Activated T-cell treated with anti-CD3 and anti-CD28 coated beads, Interleukin-2, amount 50 U/mL, for 4 hours (primary cell): ENCODE measurements around the gene BCL3. TPM values are rescaled to one million over a fixed set of nuclear protein-coding genes. Genes with fewer than 3 reads are reported as not detected.
A peak's percentile ranks its signal among the peaks of the same experiment; 100 is the strongest.

ENCODE experiments used
- ATAC-seq, 2 donors: fragments of 200-7000 bp; cut with Tn5 transposase; one replicate each; pipeline ENCODE4 v1.10.0; 2021
- DNase-seq: peaks from one replicate; pipeline ENCODE4 v3.0.0-alpha.2; 2020
- H3K27me3 Mint-ChIP-seq: one replicate; pipeline ENCODE4 v1.8.0; 2021; ENCODE audit warnings: low read depth, mixed read lengths
- H3K36me3 Mint-ChIP-seq: one replicate; pipeline ENCODE4 v1.8.0; 2022; ENCODE audit warnings: mixed read lengths; ENCODE audit not compliant: insufficient read depth
- H3K4me1 Mint-ChIP-seq: one replicate; pipeline ENCODE4 v1.8.0; 2021; ENCODE audit warnings: low read depth, mixed read lengths
- H3K4me3 Mint-ChIP-seq: one replicate; pipeline ENCODE4 v1.8.0; 2021; ENCODE audit warnings: mild to moderate bottlenecking, moderate library complexity, mixed read lengths
- H3K9me3 Mint-ChIP-seq: one replicate; pipeline ENCODE4 v1.8.0; 2021; ENCODE audit warnings: mixed read lengths
- total RNA-seq, 3 donors: library from RNA; stranded (reverse); gene quantifications; one replicate each; pipeline ENCODE4 v1.2.1, GENCODE V29; 2021

Gene BCL3
- total RNA-seq, 3 donors from 2014 or later = 27.9 to 35.3 (median 34.6) TPM

DNA sequence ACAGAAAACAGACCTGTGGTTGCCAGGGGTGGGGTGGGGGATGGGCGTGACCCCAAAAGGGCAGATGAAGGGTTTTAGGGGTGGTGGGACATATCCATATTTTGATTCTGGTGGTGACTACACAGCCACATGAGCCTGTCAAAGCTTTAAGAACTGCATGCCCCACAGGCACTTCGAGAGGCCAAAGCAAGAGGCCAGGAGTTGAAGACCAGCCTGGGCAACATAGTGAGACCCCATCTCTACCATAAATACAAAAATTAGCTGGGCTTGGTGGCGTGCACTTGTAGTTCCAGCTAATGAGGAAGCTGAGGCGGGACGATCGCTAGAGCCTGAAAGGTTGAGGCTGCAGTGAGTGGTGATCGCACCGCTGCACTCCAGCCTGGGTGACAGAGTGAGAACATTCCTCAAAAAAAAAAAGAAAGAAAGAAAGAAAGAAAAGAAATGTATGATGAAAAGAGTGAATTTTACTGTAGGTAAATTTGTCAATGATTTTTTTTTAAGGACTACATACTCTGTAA lies 18.9 kb upstream of the BCL3 start:
- Mint-ChIP-seq H3K9me3 (no peaks in the 10 kb centered on the region), H3K4me3 (no peak overlapping the region), H3K27me3 (no peaks in the 10 kb centered on the region), H3K4me1 (peaks cover 12% of the 10 kb centered on the region), H3K36me3 (no peaks in the 10 kb centered on the region)
- ATAC-seq (no peak), DNase-seq (no peak)

DNA sequence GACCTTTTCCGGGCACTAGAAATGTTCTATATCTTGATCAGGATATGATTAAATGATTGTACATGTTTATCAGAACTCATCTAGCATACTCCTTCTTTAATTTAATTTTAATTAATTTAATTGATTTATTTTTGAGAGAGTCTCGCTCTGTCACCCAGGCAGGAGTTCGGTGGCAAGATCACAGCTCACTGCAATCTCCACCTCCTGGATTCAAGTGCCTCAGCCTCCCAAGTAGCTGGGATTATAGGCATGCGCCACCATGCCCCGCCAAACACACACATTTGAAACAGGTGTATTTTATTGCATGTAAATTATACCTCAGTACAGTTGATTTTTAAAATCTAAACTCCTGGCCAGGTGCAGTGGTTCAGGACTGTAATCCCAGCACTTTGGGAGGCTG lies 17.4 kb upstream of the BCL3 start:
- H3K4me3 Mint-ChIP-seq = no peak overlapping the region
- ATAC-seq = no peak
- H3K36me3 Mint-ChIP-seq = no peaks in the 10 kb centered on the region
- DNase-seq = no peak
- H3K4me1 Mint-ChIP-seq = peaks cover 8% of the 10 kb centered on the region
- no peaks in the 10 kb centered on the region for H3K27me3 Mint-ChIP-seq
- no peaks in the 10 kb centered on the region for H3K9me3 Mint-ChIP-seq

DNA sequence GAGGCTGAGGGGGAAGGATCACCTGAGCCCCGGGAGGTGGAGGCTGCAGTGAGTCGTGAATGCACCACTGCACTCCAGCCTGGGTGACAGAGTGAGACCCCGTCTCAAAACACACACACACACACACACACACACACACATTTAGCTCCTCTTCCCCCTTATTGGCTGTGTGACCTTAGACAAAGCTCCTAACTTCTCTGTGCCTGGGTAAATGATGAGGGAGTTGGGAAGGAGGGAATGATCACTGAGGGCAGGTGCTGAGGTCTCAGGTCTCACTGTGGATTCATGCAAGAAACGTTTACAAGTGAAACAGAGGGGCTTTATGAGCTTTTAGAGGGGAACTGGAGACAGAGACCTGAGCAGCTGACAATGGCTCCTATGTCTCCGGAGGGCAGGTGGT lies 16.9 kb upstream of the BCL3 start:
- Mint-ChIP-seq H3K27me3 (no peaks in the 10 kb centered on the region), H3K36me3 (no peaks in the 10 kb centered on the region), H3K4me1 (peaks cover 8% of the 10 kb centered on the region), H3K9me3 (no peaks in the 10 kb centered on the region), H3K4me3 (no peak overlapping the region)
- ATAC-seq = no peak
- no peak for DNase-seq

DNA sequence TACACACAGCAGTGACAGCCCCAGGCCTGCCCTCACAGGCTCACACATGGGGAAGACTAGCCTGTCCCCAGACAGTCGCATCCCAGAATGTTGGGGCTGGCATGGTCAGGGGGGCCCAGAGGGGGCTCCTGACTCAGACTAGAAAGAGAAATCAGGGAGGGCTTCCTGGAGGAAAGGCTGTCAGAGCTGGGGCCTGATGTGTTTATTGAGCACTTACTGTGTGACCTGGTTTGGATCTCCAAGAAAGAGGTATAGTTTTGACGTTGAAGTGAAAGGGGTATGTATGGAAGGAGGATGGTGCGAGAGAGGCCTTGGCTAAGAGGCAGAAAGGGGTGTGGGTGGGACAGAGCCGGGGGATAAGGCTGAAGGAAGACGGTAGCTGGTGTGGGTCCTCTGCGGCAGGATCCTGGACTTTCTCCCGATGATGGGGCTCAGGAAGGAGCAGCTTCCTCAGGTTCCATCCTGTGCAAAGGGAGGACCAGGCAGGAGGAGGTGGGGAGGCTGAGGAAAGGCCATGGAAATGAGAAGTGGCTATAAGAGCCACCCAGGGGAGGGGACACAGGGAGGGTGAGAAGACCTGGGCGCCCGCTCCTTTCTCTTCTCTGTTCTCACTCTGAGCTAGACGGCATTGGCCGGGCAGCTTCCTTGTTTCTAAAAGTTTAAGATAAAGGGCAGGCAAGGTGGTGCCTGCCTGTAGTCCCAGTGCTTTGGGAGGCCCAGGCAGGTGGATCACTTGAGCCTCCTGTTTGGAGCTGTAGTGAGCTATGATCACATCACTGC lies 16.1 kb upstream of the BCL3 start:
- Mint-ChIP-seq H3K36me3 (no peaks in the 10 kb centered on the region), H3K4me3 (no peak overlapping the region), H3K27me3 (no peaks in the 10 kb centered on the region), H3K9me3 (no peaks in the 10 kb centered on the region), H3K4me1 (peaks cover 11% of the 10 kb centered on the region)
- ATAC-seq = no peak
- no peak for DNase-seq

DNA sequence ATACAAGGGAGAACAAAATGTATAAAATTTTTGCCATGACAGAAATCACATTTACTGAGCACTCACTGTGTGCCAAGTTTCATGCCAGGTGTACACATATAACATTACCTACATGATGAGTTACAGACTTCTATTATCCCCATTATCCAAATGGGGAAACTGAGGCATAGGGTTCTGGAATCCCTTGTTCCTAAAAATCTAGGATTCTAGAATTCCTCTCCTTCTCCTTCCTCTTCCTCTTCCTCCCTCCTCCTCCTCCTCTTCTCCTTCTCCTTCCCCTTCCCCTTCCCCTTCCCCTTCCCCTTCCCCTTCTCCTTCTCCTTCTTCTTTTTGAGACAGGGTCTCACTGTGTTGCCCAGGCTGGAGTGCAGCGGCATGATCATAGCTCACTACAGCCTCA lies 14.2 kb upstream of the BCL3 start:
- Mint-ChIP-seq H3K9me3 (no peaks in the 10 kb centered on the region), H3K4me3 (no peak overlapping the region), H3K4me1 (peaks cover 3% of the 10 kb centered on the region), H3K36me3 (no peaks in the 10 kb centered on the region), H3K27me3 (no peaks in the 10 kb centered on the region)
- no peak for DNase-seq
- ATAC-seq = no peak

DNA sequence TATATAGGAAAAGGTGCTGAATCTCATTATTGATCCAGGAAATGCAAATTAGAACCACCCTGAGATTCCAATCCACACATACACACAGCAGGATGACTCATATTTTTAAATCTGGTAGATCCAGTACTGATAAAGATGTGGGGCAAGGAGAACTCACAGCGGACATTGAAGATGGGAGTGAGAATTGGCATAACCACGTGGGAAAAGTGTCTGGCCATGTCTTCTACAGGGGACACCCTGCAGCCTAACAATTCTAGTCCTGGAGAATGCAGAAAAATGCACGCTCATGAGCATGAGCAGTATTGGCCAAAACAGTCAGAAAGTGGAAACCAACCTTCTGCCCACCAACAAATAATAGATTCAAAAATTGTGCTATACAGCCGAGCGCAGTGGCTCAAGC lies 13.5 kb upstream of the BCL3 start:
- Mint-ChIP-seq H3K4me3 (no peak overlapping the region), H3K9me3 (no peaks in the 10 kb centered on the region), H3K36me3 (no peaks in the 10 kb centered on the region), H3K27me3 (no peaks in the 10 kb centered on the region), H3K4me1 (peaks cover 3% of the 10 kb centered on the region)
- DNase-seq (no peak), ATAC-seq (no peak)

DNA sequence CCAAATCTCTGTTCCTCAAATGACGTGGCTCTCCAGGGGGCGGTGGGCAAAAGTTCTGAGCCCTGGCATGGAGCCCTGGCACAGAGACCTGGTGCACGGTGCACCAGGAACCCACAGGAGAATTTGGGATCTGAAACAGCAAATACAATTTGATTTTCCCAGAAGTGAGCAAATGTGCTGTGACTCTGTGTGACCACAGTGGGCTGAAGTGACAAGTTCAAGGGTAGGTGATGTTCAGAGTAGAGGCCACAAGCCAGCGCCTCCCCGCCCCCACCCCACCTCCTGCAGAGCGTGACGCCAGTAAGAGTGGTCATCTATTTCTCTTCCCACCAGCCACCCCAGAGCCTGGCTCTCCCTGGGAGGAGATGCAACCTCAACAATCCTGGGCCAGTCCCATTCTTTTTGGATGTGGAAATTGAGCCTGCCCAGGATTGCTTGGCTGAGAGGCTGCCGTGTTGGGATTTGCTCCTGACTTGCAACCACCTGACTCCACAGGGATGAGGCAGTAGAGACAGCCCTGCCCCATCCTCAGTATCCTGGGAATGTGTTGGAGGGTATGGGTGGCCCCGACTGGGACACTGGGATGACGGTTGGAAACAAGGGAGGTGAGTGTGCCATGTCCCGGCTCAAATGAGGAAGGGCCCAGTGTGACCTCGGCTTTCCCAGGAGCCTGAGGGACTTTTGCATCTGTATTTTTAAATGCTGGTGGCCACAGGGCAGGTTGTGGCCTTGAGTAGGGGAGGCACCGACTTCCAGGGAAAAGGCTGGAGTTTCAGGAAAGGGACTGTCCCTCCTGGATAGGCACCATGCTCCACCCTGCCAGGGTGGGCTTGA lies 11.1 kb upstream of the BCL3 start:
- ATAC-seq (peak in 1 of 2 donors; percentile 30), DNase-seq (no peak)
- no peaks in the 10 kb centered on the region for H3K27me3 Mint-ChIP-seq
- peaks cover 9% of the 10 kb centered on the region for H3K4me1 Mint-ChIP-seq
- H3K9me3 Mint-ChIP-seq = no peaks in the 10 kb centered on the region
- no peaks in the 10 kb centered on the region for H3K36me3 Mint-ChIP-seq
- no peak overlapping the region for H3K4me3 Mint-ChIP-seq

DNA sequence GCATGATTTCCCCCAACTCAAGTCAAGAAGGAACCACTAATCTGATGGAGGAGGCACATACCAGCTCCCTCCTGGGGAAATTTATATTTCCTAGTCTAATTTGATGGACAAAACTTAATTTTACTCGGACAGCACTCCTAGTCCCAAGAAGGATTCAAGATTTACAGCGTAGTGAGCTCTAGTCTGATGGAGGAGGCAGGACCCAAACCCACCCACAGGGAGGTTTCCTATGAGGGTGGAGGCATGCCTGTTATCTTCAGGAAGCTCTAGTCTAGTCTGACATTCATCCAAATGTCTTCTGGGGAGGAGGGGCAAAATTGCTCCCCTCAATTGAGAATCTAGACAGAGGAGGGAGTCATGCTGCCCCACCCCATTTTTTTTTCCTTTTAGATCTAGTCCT lies 10.4 kb upstream of the BCL3 start:
- ATAC-seq (no peak), DNase-seq (no peak)
- Mint-ChIP-seq H3K36me3 (no peaks in the 10 kb centered on the region), H3K9me3 (no peaks in the 10 kb centered on the region), H3K27me3 (no peaks in the 10 kb centered on the region), H3K4me3 (no peak overlapping the region), H3K4me1 (peaks cover 13% of the 10 kb centered on the region)

DNA sequence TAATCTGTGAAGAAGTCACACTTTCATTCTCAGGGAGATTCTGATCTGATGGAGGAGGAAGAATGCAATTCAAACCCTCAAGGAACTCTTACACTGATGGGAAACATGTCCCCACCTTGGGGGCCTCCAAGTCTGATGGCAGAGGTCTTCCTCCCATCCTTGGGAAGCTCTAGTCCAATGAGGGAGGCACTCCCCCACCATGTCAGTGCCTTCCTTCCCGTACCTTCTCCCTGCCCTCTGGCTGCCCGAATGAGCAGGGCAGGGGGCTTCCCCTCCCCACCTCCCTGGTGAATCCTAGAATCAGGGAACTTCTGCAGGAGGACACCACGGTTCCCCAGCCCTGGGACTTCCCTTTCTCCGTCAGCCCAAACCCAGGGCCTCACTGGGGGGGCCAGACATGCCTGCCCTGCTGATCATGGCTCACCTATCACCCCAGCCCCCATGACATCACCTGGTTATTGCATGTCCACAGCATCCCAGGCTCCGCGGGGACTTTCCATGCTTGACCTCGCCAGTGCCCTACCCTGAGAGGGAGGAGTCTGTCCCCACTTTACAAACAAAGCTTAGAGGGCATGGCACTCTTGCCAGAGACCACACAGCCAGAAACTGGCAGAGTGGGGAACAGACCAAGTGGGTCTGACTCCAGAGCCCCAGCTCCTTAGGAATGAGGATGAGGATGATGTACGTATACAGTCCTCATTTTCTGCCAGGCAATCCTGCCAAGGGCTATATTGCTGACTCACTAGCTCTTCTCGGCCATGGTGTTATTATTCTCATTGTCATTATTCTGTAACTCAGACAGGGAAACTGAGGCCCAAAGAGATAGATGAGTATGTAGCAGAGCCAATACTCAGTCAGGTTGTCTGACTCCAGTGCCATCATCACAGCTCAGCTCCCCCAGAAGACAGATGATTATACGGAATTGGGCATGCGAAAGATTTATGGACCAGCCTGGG lies 9.6 kb upstream of the BCL3 start:
- Mint-ChIP-seq H3K36me3 (no peaks in the 10 kb centered on the region), H3K4me1 (peaks cover 13% of the 10 kb centered on the region), H3K27me3 (no peaks in the 10 kb centered on the region), H3K9me3 (no peaks in the 10 kb centered on the region), H3K4me3 (no peak overlapping the region)
- DNase-seq (no peak), ATAC-seq (no peak)

DNA sequence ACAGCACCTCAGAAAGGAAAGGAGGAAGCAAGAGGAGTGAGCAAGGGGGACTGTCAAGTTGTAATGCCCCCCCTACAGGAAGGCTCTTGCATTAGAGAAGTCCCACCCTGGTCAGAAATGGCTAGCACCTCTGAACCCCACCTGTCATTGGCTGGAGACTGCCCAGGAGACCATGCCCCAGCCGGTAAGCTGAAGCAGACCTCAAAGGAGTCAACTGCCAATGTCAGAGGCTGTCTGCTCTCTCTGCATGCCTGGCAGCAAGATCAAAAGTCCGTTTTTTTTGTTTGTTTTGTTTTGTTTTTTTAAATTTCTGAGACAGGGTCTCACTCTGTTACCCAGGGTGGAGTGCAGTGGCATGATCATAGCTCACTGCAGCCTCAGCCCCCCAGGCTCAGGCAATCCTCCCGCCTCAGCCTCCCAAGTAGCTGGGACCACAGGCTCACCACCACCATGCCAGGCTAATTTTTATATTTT lies 8.1 kb upstream of the BCL3 start:
- no peaks in the 10 kb centered on the region for H3K9me3 Mint-ChIP-seq
- H3K36me3 Mint-ChIP-seq = no peaks in the 10 kb centered on the region
- DNase-seq = no peak
- peaks cover 13% of the 10 kb centered on the region for H3K4me1 Mint-ChIP-seq
- no peaks in the 10 kb centered on the region for H3K27me3 Mint-ChIP-seq
- no peak overlapping the region for H3K4me3 Mint-ChIP-seq
- no peak for ATAC-seq

DNA sequence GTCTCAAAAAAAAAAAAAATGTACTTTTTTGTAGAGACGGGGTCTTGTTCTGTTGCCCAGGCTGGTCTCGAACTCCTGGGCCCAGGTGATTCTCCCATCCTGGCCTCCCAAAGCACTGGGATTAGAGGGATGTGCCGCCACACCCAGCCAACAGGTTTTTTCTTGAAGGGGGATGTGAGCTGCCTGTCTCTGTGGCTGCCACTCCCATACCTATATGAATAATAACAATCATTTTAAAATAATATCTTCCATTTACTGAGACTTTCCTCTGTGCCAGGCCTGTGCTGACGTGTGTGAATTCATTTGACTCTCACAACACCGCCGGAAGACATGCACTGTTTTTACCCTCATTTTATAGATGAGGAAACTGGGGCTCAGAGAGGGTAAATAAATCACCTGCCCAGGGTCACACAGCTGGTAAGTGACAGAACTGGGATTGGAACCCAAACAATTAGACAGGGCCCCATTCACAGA lies 7.2 kb upstream of the BCL3 start:
- DNase-seq (no peak), ATAC-seq (peak in 1 of 2 donors; percentile 31)
- Mint-ChIP-seq H3K27me3 (no peaks in the 10 kb centered on the region), H3K36me3 (no peaks in the 10 kb centered on the region), H3K4me3 (no peak overlapping the region), H3K9me3 (no peaks in the 10 kb centered on the region), H3K4me1 (peaks cover 15% of the 10 kb centered on the region)

DNA sequence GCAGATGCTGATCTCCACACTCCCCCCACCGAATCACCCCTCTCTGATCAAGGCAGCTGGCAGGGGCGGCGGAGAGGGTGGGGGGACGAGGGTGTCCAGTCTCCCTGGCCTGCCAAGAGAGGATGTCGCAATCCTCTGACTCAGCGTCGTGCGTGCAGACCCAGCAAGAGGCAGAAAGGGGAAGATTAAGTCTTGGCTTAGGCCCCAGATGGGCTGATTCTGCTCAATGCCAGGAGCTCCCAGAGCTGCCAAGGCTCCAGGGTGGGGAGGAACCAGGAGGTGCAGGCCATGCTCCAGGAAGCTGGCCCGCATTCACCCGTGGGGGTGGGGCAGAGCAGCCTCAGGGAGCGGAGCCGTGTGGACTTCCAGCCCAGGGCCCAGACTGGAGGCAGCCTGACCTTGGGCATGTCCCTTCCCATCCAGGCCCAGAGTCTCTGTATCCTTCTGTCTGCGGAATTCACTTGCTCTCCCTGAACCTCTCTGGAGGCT lies 6.6 kb upstream of the BCL3 start:
- H3K4me3 Mint-ChIP-seq = no peak overlapping the region
- H3K9me3 Mint-ChIP-seq = no peaks in the 10 kb centered on the region
- ATAC-seq (peak; percentile 51), DNase-seq (no peak)
- H3K27me3 Mint-ChIP-seq = no peaks in the 10 kb centered on the region
- H3K36me3 Mint-ChIP-seq = no peaks in the 10 kb centered on the region
- peaks cover 20% of the 10 kb centered on the region for H3K4me1 Mint-ChIP-seq

DNA sequence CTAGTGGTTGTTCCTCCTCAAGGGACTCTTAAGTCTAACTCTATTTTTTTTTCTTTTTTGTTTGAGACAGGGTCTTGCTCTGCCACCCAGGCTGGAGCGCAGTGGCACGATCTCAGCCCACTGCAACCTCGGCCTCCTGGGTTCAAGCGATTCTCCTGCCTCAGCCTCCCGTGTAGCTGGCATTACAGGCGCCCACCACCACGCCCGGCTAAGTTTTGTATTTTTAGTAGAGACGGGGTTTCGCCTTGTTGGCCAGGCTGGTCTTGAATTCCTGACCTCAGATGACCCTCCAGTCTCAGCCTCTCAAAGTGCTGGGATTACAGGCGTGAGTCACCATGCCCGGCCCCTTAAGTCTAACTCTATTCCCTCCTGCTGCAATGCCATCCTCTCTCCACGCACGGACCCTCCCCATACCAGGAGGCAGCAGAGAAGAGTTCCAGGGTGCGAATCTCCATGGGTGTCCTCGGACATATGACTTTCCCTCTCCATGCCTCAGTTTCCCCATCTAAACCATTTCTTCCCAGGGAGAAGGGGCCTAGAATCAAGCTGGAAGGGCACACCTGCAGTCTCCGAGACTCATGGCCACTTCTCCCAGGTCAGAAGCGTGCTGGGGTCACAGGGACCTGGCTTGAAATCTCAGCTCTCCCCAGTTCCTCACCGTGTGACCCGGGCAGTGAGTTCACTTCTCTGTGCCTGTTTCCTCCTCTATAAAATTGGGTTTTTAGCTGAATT lies 6.0 kb upstream of the BCL3 start:
- H3K4me3 Mint-ChIP-seq = no peak overlapping the region
- H3K9me3 Mint-ChIP-seq = no peaks in the 10 kb centered on the region
- no peak for ATAC-seq
- no peak for DNase-seq
- H3K4me1 Mint-ChIP-seq = peaks cover 21% of the 10 kb centered on the region
- H3K27me3 Mint-ChIP-seq = no peaks in the 10 kb centered on the region
- no peaks in the 10 kb centered on the region for H3K36me3 Mint-ChIP-seq
